Karpas-422 (cell line): ENCODE data around the gene DEFB113. TPM values are rescaled to one million over a fixed set of nuclear protein-coding genes. Genes with fewer than 3 reads are reported as not detected.
"Not testable (repeated sequence)": the region's sequence is repeated elsewhere in the genome, so short reads cannot be mapped to it uniquely, and the experiment has no call there.

Experiments used
- DNase-seq: peaks from one replicate; pipeline ENCODE4 v3.0.0-alpha.2; 2015
- H2AFZ ChIP-seq: fragments of 200-600 bp; sonication (generic); 2 replicates; pipeline ENCODE4 v1.6.1; 2014; ENCODE audit warnings: antibody characterized with exemption, low read length, mixed read lengths
- H3K27ac ChIP-seq: fragments of 200-600 bp; sonication (generic); 2 replicates; pipeline ENCODE4 v1.5.1; 2014; ENCODE audit warnings: mild to moderate bottlenecking, low read length, moderate library complexity
- H3K27me3 ChIP-seq: fragments of 200-600 bp; sonication (generic); 2 replicates; pipeline ENCODE4 v1.6.1; 2014; ENCODE audit warnings: low read length, mixed read lengths
- H3K36me3 ChIP-seq: fragments of 200-600 bp; sonication (generic); 2 replicates; pipeline ENCODE4 v1.6.1; 2014; ENCODE audit warnings: low read length, mixed read lengths; ENCODE audit not compliant: insufficient read depth
- H3K4me1 ChIP-seq: fragments of 200-600 bp; sonication (generic); 2 replicates; pipeline ENCODE4 v1.6.1; 2014; ENCODE audit warnings: mild to moderate bottlenecking, low read length, mixed read lengths
- H3K4me2 ChIP-seq: fragments of 200-600 bp; sonication (generic); 2 replicates; pipeline ENCODE4 v1.6.1; 2014; ENCODE audit warnings: low read length, low read depth, mild to moderate bottlenecking; ENCODE audit not compliant: poor library complexity, severe bottlenecking
- H3K4me3 ChIP-seq: fragments of 200-600 bp; sonication (generic); 2 replicates; pipeline ENCODE4 v1.5.1; 2014; ENCODE audit warnings: mild to moderate bottlenecking, antibody characterized with exemption, low read length, mixed read lengths
- H3K79me2 ChIP-seq: fragments of 200-600 bp; sonication (generic); 2 replicates; pipeline ENCODE4 v1.6.1; 2014; ENCODE audit warnings: mild to moderate bottlenecking, low read length, mixed read lengths
- H3K9ac ChIP-seq: fragments of 200-600 bp; sonication (generic); 2 replicates; pipeline ENCODE4 v1.6.0; 2014; ENCODE audit warnings: low read length
- H3K9me2 ChIP-seq: fragments of 200-600 bp; sonication (generic), shearing (Covaris generic); replicated peaks from 2 replicates; pipeline ENCODE4 v1.6.0; 2014; ENCODE audit warnings: mild to moderate bottlenecking, low read length, moderate library complexity; ENCODE audit not compliant: insufficient read depth
- H3K9me3 ChIP-seq: fragments of 300-700, 200-600 bp; sonication (generic); 2 replicates; pipeline ENCODE4 v1.6.1; 2014; ENCODE audit warnings: low read length, mixed read lengths
- H4K20me1 ChIP-seq: fragments of 200-600 bp; sonication (generic); 2 replicates; pipeline ENCODE4 v1.6.1; 2014; ENCODE audit warnings: mild to moderate bottlenecking, antibody characterized with exemption, low read length, low read depth; ENCODE audit not compliant: insufficient read depth
- total RNA-seq: library from RNA; depleted of rRNA; stranded (reverse); fragments of >200 nt; shearing (Covaris generic); gene quantifications from 2 replicates; pipeline ENCODE4 v1.2.3, GENCODE V29; 2014; ENCODE audit warnings: low replicate concordance

DEFB113 gene
- total RNA-seq, 1 experiment from 2014 or later, result not detected

- Histone ChIP-seq H3K79me2 (no peaks in the 10 kb centered on the region), H3K9me3 (peaks cover 11% of the 10 kb centered on the region), H3K4me2 (no peak overlapping the region), H4K20me1 (no peaks in the 10 kb centered on the region), H3K27ac (no peak overlapping the region), H3K36me3 (no peaks in the 10 kb centered on the region), H3K9me2 (no peaks in the 10 kb centered on the region), H2AFZ (no peak overlapping the region), H3K4me3 (no peak overlapping the region), H3K27me3 (no peaks in the 10 kb centered on the region), H3K4me1 (no peaks in the 10 kb centered on the region), H3K9ac (no peak overlapping the region)
- DNase-seq, result no peak
Observed at GRCh38 chr6:49951926-49952325, 17.5 kb downstream of the DEFB113 start.

DNA sequence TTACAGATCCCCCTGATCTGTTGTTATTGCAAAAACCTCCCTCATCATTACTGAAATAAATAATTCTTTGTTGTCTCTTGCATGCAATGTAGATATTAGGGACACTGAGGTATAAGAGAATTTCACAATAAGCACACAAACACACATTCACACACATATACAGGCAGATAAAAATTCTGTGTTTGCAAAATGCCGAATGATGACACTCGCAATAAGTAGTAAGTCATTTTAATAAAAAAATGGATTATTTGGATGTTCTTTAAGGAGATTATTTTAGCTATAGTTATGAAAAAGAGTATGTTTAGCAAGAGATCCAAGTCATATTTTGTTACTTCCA, 19.0 kb downstream of the DEFB113 start:
- Histone ChIP-seq H3K4me1 (no peaks in the 10 kb centered on the region), H3K4me2 (no peak overlapping the region), H3K36me3 (no peaks in the 10 kb centered on the region), H4K20me1 (no peaks in the 10 kb centered on the region), H3K27me3 (no peaks in the 10 kb centered on the region), H3K9ac (no peak overlapping the region), H2AFZ (no peak overlapping the region), H3K27ac (no peak overlapping the region), H3K9me3 (peaks cover 11% of the 10 kb centered on the region), H3K4me3 (no peak overlapping the region), H3K79me2 (no peaks in the 10 kb centered on the region), H3K9me2 (no peaks in the 10 kb centered on the region)
- no peak for DNase-seq

- Histone ChIP-seq H3K36me3 (no peaks in the 10 kb centered on the region), H3K27me3 (no peaks in the 10 kb centered on the region), H3K9me3 (peaks cover 13% of the 10 kb centered on the region), H3K9ac (no peak overlapping the region), H3K4me3 (no peak overlapping the region), H2AFZ (no peak overlapping the region), H4K20me1 (no peaks in the 10 kb centered on the region), H3K4me2 (no peak overlapping the region), H3K4me1 (no peaks in the 10 kb centered on the region), H3K79me2 (no peaks in the 10 kb centered on the region), H3K9me2 (no peaks in the 10 kb centered on the region), H3K27ac (no peak overlapping the region)
- no peak for DNase-seq
Observed at GRCh38 chr6:49949062-49949461, 20.4 kb downstream of the DEFB113 start.

DNA sequence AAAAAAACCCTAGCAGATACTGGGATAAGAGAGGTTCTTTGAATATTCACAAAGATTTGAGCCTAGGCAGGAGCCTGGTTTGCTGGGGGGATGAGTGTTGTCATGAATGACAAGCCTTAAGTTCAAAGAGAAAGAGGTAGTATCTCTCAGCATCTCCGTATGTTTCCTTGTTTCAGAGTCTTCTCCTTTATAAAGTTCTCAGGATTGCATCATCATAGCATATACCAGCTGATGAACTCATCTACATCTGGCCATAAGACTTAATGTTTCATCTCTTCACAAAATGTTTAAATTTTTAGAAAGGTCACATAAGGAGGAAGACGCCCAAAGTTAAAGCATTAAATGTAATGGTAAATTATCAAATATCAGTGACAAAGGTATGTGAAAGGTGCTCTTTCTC, 22.6 kb downstream of the DEFB113 start:
- no peaks in the 10 kb centered on the region for H3K4me1 ChIP-seq
- H3K9me2 ChIP-seq, result no peaks in the 10 kb centered on the region
- no peaks in the 10 kb centered on the region for H3K27me3 ChIP-seq
- H3K4me3 ChIP-seq, result no peak overlapping the region
- H3K4me2 ChIP-seq, result no peak overlapping the region
- no peaks in the 10 kb centered on the region for H3K79me2 ChIP-seq
- no peak overlapping the region for H3K9ac ChIP-seq
- H4K20me1 ChIP-seq, result no peaks in the 10 kb centered on the region
- H2AFZ ChIP-seq, result no peak overlapping the region
- no peaks in the 10 kb centered on the region for H3K36me3 ChIP-seq
- H3K27ac ChIP-seq, result no peak overlapping the region
- peaks cover 13% of the 10 kb centered on the region for H3K9me3 ChIP-seq
- DNase-seq, result no peak

GRCh38 chr6:49944068-49944467, 25.4 kb downstream of the DEFB113 start:
- peaks cover 12% of the 10 kb centered on the region for H3K9me3 ChIP-seq
- not testable (repeated sequence) for H3K4me2 ChIP-seq, DNase-seq, H3K27me3 ChIP-seq, H3K36me3 ChIP-seq, H3K9ac ChIP-seq, H3K4me3 ChIP-seq, H2AFZ ChIP-seq, H3K27ac ChIP-seq, H3K79me2 ChIP-seq, H4K20me1 ChIP-seq, H3K9me2 ChIP-seq, H3K4me1 ChIP-seq

DNA sequence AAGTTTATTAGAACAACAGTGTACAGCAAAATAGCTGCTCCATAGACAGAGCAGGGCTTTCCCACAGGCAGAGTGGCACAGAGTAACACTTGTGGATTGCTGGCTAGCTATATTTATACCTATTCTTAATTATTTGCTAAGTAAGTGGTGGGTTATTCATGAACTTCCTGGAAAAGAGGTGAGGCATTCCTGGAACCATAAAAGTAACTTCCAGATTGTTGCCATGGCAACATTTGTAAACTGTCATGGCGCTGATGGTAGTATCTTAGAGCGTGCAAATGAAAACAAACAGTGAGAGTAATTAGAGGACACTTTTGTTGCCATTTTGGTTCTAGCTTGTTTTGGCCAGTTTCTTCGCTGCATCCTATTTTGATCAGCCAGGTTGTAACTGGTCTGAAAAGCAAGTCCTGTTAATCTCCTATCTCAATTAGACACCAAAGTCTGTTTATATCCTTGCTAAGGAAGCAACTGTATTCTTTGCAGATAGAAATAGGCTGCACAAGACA, 29.4 kb downstream of the DEFB113 start:
- no peak for DNase-seq
- Histone ChIP-seq H3K27ac (no peak overlapping the region), H3K4me1 (no peaks in the 10 kb centered on the region), H3K36me3 (no peaks in the 10 kb centered on the region), H3K79me2 (no peaks in the 10 kb centered on the region), H3K4me3 (no peak overlapping the region), H3K9me2 (no peaks in the 10 kb centered on the region), H3K4me2 (no peak overlapping the region), H3K9ac (no peak overlapping the region), H4K20me1 (no peaks in the 10 kb centered on the region), H3K9me3 (peaks cover 2% of the 10 kb centered on the region; the same call in 1 of the 2 replicates), H2AFZ (no peak overlapping the region), H3K27me3 (no peaks in the 10 kb centered on the region)

DNA sequence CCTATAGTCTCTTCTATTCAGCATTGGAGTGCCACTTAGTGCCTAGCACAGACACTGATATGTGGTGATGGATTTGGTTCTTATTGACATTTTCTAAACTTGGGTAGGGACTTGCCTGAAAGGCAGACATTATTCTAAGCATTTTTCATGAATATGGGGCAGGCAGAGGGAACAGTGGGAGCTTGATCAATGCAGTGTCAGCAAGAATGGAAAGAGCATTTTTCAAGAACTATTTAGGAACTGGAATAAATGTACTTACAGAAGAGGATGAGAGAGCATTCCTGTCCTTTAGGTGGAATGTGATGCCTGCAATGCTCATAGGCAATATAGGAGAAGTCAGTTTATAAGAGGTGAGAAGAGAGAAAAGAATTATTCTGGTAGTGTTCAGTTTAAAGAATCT, 31.6 kb downstream of the DEFB113 start:
- Histone ChIP-seq H3K4me1 (no peaks in the 10 kb centered on the region), H3K27ac (no peak overlapping the region), H3K9me3 (no peaks in the 10 kb centered on the region), H2AFZ (no peak overlapping the region), H3K9me2 (no peaks in the 10 kb centered on the region), H4K20me1 (no peaks in the 10 kb centered on the region), H3K4me2 (no peak overlapping the region), H3K27me3 (no peaks in the 10 kb centered on the region), H3K4me3 (no peak overlapping the region), H3K36me3 (no peaks in the 10 kb centered on the region), H3K79me2 (no peaks in the 10 kb centered on the region), H3K9ac (no peak overlapping the region)
- no peak for DNase-seq

- Histone ChIP-seq H3K27me3 (no peaks in the 10 kb centered on the region), H3K9me2 (no peaks in the 10 kb centered on the region), H2AFZ (no peak overlapping the region), H3K9me3 (no peaks in the 10 kb centered on the region), H3K79me2 (no peaks in the 10 kb centered on the region), H3K36me3 (no peaks in the 10 kb centered on the region), H3K4me3 (no peak overlapping the region), H3K4me2 (no peak overlapping the region), H4K20me1 (no peaks in the 10 kb centered on the region), H3K27ac (no peak overlapping the region), H3K9ac (no peak overlapping the region), H3K4me1 (no peaks in the 10 kb centered on the region)
- no peak for DNase-seq
Observed at GRCh38 chr6:49937017-49937416, 32.4 kb downstream of the DEFB113 start.

DNA sequence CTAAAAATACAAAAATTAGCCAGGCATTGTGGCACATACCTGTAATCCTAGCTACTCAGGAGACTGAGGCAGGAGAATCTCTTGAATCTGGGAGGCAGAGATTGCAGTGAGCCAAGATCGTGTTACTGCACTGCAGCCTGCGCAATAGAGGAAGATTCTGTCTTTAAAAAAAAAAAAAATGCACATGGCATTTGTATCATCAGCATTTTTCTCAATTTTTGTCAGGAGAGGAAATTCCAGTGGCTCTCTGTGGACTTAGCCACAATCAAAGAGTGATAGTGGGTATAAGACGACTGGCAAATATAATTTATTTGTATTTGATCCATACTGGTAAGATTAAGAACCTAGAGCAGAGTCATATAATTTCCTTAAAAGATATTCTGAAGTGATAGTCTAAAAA, 34.0 kb downstream of the DEFB113 start:
- no peaks in the 10 kb centered on the region for H3K27me3 ChIP-seq
- no peaks in the 10 kb centered on the region for H3K9me3 ChIP-seq
- no peak overlapping the region for H2AFZ ChIP-seq
- no peaks in the 10 kb centered on the region for H3K4me1 ChIP-seq
- no peak overlapping the region for H3K4me3 ChIP-seq
- H4K20me1 ChIP-seq, result no peaks in the 10 kb centered on the region
- H3K9ac ChIP-seq, result no peak overlapping the region
- H3K9me2 ChIP-seq, result no peaks in the 10 kb centered on the region
- no peak for DNase-seq
- H3K4me2 ChIP-seq, result no peak overlapping the region
- H3K36me3 ChIP-seq, result no peaks in the 10 kb centered on the region
- H3K27ac ChIP-seq, result no peak overlapping the region
- no peaks in the 10 kb centered on the region for H3K79me2 ChIP-seq
